PC-9 (cell line): ENCODE results near the gene MYO10.

Experiments
- EZH2 ChIP-seq: fragments of 200-600 bp; sonication (generic); IDR thresholded peaks from 2 replicates; pipeline ENCODE4 v1.8.0; 2017; ENCODE audit warnings: antibody characterized with exemption, low read depth
- TF ChIP-seq, protein P1 (sequence below): fragments of 200-600 bp; sonication (generic); conservative IDR thresholded peaks from 2 replicates; pipeline ENCODE4 v1.6.1; 2017; ENCODE audit warnings: mixed run types, antibody characterized with exemption, mild to moderate bottlenecking, moderate library complexity

DNA sequence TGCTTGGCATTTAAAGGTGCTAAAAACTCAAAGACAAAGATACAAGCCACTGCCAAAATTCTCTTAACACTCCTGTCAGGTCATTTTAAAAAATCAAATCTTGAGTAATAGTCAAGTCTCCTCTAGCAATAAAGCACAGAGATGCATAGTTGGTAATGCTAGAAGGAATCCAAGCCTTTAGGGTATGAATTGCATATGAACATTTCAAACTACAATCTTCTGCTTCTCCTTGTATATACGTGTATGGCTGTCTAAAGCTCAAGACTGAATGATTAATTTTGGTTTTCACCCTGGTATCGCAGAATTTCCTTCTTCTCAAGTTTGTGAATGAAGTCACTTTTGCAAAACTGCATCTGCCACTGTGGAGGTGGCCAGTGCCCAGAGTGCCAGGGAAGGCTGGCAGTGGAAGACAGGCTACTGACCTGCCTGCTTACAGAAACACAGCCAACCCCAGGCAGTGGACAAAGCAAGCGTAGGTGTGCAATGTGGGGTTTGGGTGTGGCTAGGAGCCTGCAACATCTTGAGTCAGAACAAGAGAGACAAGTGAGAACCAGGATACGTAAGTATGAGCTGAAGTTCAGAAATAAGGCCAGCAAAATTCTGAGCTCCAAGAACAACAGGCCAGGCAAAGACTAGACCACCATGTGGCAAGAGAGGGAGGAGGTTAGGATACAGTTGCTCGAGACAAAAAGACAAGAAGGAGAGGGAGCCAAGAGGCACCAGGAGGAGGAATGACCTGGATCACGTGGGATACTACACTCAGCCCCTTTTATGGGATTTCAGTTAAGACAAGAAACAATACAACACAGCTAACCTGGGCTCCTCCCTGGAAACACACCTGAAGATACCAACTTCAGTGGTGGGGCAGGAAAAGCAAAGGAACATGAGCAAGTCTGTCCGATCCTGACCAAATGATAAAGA is 22.6 kb downstream of the MYO10 start:
- TF ChIP-seq EZH2 = no peak
- TF ChIP-seq, protein P1, sequence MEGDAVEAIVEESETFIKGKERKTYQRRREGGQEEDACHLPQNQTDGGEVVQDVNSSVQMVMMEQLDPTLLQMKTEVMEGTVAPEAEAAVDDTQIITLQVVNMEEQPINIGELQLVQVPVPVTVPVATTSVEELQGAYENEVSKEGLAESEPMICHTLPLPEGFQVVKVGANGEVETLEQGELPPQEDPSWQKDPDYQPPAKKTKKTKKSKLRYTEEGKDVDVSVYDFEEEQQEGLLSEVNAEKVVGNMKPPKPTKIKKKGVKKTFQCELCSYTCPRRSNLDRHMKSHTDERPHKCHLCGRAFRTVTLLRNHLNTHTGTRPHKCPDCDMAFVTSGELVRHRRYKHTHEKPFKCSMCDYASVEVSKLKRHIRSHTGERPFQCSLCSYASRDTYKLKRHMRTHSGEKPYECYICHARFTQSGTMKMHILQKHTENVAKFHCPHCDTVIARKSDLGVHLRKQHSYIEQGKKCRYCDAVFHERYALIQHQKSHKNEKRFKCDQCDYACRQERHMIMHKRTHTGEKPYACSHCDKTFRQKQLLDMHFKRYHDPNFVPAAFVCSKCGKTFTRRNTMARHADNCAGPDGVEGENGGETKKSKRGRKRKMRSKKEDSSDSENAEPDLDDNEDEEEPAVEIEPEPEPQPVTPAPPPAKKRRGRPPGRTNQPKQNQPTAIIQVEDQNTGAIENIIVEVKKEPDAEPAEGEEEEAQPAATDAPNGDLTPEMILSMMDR = no peak
